Measurements from ENCODE around the gene ADISSP.

Gene ADISSP

GRCh38 chr20:3778976-3779375 lies 11.4 kb upstream of the ADISSP start:
- no peak for DNase-seq

- DNase-seq = peak; percentile 71
These were observed 10.4 kb upstream of the ADISSP start for GRCh38 chr20:3777716-3778629.

- DNase-seq = no peak
These were observed 9.8 kb upstream of the ADISSP start for GRCh38 chr20:3777381-3777715.

- DNase-seq = no peak
These were observed 8.0 kb upstream of the ADISSP start for GRCh38 chr20:3775457-3776108.

GRCh38 chr20:3771552-3772058 lies 4.1 kb upstream of the ADISSP start:
- DNase-seq = no peak

GRCh38 chr20:3768342-3769130 lies 983 bp upstream of the ADISSP start:
- DNase-seq = peak; percentile 94

- DNase-seq = no peak
These were observed 485 bp downstream of the ADISSP start for GRCh38 chr20:3767110-3767426.

GRCh38 chr20:3766422-3767109 lies 987 bp downstream of the ADISSP start:
- no peak for DNase-seq

GRCh38 chr20:3765171-3765882 lies 2.2 kb downstream of the ADISSP start:
- DNase-seq = no peak

- DNase-seq = no peak
These were observed 2.9 kb downstream of the ADISSP start for GRCh38 chr20:3764659-3765058.

GRCh38 chr20:3763671-3764601 lies 3.6 kb downstream of the ADISSP start:
- no peak for DNase-seq

GRCh38 chr20:3760655-3761348 lies 6.8 kb downstream of the ADISSP start:
- no peak for DNase-seq

- DNase-seq = no peak
These were observed 7.7 kb downstream of the ADISSP start for GRCh38 chr20:3759884-3760283.

GRCh38 chr20:3759316-3759823 lies 8.2 kb downstream of the ADISSP start:
- no peak for DNase-seq

- DNase-seq = no peak
These were observed 9.0 kb downstream of the ADISSP start for GRCh38 chr20:3758566-3758965.

- no peak for DNase-seq
These were observed 10.3 kb downstream of the ADISSP start for GRCh38 chr20:3757268-3757667.

- DNase-seq = no peak
These were observed 11.6 kb downstream of the ADISSP start for GRCh38 chr20:3755814-3756480.

GRCh38 chr20:3755269-3755668 lies 12.3 kb downstream of the ADISSP start:
- DNase-seq = no peak

- no peak for DNase-seq
These were observed 13.3 kb downstream of the ADISSP start for GRCh38 chr20:3754276-3754630.

All from NCI-H2171 (cell line).